ENCODE measurements around the gene ELANE.

The ELANE gene
- total RNA-seq, result 0.13 to 0.36 reads per million in 2 donors

DNA sequence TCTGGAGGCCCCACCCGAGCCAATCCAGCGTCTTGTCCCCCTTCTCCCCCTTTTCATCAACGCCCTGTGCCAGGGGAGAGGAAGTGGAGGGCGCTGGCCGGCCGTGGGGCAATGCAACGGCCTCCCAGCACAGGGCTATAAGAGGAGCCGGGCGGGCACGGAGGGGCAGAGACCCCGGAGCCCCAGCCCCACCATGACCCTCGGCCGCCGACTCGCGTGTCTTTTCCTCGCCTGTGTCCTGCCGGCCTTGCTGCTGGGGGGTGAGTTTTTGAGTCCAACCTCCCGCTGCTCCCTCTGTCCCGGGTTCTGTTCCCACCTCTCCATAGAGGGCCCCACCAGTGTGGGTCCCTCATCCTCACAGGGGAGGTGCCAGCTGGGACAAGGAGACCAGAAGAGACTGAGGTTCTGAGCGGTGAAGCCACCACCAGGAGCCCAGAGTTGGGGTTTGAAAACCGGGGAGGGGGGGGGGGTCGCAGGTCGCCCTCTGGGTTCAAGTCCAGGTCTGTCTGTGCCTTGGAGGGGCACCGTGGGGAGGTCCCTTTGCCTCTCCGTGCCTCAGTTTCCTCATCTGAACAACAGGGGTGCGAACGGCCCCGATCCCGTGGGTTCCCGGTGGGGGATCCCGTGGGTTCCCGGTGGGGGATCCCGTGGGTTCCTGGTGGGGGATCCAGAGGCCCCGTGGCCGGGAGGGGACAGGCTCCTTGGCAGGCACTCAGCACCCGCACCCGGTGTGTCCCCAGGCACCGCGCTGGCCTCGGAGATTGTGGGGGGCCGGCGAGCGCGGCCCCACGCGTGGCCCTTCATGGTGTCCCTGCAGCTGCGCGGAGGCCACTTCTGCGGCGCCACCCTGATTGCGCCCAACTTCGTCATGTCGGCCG, at the start of gene ELANE:
ELANE (plus strand) TSS at position 168 of the 878 bp plus-strand sequence; CDS start at position 194, 26 bp downstream.
- DNase-seq, result no peak

DNA sequence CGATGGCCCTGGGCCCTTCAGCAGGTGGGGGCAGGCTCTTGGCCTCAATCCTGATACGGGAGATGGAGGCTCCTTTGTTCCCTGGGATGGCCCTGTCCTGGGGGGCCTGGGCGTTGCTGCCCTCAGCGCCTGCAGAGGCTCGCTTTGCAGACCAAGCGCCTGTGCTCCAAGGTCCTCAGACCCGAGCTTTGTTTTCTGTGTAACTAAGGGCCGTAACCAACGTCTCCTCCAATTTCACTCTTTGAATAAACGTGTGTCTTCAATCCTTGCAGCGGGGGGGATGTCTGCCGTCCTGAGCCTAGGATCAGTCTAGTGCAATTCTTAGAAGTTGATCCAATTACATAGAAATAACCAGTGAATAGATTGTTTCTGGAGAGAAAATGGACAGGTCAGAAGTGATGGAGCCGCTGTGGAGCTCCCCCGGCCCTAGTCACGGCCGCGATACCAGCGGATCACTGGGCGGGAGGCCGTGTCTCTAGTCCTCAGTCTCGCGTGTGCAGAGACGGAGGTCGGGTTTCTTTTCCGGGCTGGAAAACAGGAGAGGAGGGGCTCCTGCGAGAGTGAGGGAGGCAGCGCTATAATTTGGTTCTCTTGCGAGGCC, 49.5 kb upstream of the ELANE start:
- DNase-seq, result no peak

DNA sequence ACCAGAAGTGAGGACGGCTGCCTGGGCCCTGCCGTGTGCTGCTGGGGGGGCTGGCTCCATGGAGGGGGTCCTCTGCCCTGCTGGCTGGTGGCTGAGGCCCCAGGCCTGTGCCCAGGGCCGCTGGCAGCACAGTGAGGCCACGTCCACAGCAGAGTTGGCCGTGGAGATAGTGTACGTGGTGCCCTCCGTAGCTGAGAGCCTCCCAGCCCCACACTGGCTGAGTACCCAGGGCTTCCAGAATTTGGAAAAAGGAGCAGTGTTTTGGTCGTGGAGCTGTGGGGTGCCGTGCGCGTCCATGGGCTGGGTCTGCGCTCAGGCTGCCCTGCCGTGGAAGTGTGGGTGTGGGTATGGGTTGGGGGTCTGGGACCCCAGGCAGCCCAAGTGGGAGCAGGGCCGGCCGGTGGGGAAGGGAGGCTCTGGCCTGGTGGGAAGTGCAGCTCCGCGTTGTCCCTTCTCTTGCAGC, 49.0 kb upstream of the ELANE start:
- no peak for DNase-seq

DNA sequence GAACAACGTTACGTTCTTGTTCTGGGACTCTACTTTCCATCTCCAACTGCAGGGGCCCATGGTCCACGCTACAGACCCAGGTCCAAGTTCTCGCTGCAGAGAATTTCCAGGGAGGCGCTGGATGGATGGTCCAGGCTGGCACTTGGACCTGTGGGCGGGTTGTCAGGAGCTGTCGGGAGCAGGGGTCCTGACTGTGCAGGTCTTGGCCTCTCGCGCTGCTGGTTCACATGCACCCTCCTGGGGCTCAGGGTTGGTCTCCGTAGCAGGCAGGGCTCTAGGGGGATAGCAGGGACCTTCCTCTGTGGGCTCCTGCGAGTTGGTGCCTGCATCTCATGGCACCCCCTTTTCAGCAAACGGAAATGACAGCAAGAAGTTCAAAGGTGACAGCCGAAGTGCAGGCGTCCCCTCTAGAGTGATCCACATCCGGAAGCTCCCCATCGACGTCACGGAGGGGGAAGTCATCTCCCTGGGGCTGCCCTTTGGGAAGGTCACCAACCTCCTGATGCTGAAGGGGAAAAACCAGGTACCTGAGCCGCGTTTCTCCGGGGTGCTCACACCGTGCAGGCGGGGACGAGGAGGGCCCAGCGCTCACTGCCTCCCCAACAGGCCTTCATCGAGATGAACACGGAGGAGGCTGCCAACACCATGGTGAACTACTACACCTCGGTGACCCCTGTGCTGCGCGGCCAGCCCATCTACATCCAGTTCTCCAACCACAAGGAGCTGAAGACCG, 48.3 kb upstream of the ELANE start:
- DNase-seq, result no peak

DNA sequence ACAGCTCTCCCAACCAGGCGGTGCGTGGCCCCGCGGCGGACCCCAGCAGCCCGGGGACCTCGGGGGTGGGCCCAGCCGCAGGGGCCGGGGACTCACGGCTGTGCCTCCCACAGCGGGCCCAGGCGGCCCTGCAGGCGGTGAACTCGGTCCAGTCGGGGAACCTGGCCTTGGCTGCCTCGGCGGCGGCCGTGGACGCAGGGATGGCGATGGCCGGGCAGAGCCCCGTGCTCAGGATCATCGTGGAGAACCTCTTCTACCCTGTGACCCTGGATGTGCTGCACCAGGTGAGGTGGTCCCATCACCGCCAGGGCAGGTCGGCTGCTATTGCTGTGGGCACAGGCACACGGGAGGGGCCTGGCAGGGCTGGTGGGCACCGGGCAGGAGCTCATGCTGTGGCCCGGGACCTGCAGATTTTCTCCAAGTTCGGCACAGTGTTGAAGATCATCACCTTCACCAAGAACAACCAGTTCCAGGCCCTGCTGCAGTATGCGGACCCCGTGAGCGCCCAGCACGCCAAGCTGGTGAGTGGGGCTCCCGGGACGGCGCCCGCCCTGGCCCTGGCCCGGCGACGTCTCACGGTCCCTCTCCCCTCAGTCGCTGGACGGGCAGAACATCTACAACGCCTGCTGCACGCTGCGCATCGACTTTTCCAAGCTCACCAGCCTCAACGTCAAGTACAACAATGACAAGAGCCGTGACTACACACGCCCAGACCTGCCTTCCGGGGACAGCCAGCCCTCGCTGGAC, 47.5 kb upstream of the ELANE start:
- no peak for DNase-seq

DNA sequence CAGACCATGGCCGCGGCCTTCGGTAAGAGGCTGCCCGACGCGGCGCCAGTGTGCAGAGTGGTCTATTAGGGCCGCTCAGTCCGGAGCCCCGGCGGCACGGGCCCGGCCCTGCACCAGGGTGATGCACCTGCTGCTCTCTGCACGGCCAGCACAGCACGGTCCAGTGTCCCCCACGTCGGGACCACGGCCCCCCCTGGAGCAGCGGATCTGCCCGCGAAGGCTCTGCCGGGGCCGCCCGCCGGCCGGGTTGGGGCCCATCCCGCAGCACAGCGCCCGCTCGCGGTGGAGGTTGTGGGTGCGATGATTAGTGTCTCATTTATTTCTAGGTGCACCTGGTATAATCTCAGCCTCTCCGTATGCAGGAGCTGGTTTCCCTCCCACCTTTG, 46.9 kb upstream of the ELANE start:
- no peak for DNase-seq

DNA sequence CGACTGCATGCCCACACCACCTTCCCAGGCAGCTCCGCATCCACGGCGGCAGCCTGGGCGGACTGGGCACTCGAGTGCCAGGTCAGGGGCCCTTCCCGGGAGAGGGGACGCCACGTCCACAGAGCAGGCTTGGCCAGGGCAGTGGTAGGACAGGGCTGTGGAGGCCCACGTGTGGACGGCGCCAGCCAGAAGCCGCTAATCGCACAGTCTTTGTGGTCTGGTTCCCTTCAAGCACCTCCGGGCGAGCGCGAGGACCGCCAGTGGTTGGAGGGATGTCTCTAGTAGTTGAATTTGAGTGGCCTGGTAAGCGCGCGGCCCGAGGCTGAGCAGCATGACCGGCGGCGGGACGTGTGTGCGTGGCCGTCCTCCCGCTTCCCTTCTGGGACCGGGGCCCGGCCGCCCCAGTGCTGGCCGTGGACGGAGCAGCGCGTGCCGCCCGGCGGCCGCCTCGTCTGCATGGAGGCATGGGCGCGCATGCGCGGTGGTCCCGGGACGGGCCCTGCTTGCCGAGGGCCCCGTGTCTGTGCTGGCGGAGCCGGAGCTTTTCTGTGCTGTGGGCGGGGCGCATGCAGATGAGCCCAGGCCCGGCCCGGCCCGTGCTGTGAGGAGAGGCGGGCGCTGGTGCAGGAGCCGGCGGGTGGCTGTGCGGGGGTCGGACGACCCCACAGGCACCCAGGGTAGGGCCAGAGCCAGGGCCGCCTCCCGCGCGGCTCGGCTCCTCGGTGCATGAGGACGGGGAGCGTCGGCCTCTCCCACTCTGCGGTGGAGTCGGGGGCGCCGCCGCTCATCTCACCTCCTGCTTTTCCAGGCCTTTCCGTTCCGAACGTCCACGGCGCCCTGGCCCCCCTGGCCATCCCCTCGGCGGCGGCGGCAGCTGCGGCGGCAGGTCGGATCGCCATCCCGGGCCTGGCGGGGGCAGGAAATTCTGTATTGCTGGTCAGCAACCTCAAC, 46.2 kb upstream of the ELANE start:
- DNase-seq, result no peak

DNA sequence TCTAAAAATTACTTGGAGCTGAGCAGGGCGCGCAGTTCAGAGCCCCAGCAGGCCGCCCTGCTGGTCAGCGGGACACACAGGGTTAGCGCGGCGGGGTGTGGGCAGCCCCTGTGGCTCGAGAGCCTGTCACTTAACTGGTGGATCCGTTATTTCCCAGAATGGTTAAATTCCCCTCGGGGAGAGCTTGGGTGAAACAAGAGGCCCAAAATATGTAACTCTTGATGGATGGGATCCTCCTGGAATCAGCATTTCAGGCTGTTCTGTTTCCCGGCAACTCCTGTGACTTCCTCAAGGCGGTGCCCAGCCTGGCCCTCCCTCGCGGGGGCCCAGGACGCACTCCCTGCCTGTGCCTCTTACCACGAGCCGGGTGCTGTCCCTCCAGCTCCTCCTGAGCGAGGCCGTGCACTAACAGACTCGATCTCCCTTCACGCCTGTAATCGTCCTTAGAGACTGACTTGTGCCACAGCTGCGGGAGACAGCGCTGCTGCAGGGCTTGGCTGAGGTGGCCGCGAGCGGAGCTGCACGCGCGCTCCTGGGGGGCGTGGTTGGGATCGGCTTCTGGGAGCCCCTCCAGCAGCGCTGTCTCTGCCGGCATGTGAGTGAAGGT, 45.2 kb upstream of the ELANE start:
- DNase-seq, result no peak

DNA sequence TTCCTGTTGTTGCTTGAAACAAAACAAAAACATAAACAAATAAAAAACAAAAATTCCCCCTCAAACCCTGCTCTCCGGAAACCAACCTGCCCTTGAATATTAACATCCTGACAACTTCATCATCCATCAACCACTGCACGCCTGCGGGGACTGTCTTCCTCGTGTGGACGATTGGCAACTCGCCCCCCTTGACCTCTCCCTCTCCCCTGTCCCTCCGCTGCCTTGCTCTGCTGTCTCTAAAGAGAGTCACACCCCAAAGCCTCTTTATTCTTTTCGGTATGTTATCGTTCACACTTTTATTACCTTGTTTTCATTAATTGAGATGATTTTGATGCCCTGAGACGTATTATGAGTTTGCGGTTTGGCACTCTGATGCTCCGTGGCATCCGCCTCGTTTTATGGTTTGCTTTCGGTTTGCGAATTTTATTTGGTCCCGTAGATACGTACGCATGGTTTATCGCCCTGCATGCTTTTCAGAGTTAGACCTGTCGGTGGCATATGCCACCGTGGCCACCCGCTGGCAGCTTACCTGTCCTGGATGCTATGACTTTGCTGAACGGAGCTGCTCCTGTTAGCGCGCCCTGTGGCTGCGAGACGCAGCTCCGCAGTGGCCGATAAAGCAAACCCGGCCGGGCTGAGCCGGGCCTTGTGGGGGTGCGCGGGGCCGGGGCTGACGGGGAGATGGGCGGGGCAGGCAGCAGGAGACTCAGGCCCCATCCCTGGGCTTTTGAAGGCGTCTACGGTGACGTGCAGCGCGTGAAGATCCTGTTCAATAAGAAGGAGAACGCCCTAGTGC, 44.3 kb upstream of the ELANE start:
- no peak for DNase-seq

DNA sequence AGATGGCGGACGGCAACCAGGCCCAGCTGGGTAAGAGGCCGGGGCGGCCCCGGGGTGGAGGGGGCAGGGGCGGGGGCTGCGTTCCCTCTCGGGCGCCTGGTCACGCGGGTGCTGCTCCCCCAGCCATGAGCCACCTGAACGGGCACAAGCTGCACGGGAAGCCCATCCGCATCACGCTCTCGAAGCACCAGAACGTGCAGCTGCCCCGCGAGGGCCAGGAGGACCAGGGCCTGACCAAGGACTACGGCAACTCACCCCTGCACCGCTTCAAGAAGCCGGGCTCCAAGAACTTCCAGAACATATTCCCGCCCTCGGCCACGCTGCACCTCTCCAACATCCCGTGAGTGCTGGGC, 43.7 kb upstream of the ELANE start:
- DNase-seq, result no peak

DNA sequence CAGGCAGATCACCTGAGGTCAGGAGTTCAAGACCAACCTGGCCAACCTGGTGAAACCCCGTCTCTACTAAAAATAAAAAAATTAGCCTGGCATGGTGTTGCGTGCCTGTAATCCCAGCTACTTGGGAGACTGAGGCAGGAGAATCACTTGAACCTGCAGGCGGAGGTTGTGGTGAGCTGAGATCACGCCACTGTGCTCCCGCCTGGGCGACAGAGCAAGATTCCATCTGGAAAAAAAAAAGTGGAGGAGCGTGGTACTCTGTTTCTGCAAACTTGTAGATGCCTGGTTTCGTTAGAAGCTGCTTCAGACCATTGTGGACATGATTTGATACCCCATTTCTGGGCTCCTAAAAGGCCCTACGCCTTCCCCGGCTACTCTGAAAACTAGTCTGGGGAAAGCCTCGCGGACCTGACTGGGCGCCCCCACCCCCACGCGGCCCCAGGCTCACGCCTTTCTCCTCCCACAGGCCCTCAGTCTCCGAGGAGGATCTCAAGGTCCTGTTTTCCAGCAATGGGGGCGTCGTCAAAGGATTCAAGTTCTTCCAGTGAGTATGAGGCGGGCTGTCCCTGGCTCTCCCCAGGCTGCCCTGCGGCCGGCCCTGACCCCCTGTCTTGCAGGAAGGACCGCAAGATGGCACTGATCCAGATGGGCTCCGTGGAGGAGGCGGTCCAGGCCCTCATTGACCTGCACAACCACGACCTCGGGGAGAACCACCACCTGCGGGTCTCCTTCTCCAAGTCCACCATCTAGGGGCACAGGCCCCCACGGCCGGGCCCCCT, 41.8 kb upstream of the ELANE start:
- no peak for DNase-seq

DNA sequence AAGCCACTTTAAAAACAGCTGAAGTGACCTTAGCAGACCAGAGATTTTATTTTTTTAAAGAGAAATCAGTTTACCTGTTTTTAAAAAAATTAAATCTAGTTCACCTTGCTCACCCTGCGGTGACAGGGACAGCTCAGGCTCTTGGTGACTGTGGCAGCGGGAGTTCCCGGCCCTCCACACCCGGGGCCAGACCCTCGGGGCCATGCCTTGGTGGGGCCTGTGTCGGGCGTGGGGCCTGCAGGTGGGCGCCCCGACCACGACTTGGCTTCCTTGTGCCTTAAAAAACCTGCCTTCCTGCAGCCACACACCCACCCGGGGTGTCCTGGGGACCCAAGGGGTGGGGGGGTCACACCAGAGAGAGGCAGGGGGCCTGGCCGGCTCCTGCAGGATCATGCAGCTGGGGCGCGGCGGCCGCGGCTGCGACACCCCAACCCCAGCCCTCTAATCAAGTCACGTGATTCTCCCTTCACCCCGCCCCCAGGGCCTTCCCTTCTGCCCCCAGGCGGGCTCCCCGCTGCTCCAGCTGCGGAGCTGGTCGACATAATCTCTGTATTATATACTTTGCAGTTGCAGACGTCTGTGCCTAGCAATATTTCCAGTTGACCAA, 41.1 kb upstream of the ELANE start:
- no peak for DNase-seq

DNA sequence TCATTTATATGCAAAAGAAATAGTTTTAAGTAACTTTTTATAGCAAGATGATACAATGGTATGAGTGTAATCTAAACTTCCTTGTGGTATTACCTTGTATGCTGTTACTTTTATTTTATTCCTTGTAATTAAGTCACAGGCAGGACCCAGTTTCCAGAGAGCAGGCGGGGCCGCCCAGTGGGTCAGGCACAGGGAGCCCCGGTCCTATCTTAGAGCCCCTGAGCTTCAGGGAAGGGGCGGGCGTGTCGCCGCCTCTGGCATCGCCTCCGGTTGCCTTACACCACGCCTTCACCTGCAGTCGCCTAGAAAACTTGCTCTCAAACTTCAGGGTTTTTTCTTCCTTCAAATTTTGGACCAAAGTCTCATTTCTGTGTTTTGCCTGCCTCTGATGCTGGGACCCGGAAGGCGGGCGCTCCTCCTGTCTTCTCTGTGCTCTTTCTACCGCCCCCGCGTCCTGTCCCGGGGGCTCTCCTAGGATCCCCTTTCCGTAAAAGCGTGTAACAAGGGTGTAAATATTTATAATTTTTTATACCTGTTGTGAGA, 40.5 kb upstream of the ELANE start:
- DNase-seq, result no peak

DNA sequence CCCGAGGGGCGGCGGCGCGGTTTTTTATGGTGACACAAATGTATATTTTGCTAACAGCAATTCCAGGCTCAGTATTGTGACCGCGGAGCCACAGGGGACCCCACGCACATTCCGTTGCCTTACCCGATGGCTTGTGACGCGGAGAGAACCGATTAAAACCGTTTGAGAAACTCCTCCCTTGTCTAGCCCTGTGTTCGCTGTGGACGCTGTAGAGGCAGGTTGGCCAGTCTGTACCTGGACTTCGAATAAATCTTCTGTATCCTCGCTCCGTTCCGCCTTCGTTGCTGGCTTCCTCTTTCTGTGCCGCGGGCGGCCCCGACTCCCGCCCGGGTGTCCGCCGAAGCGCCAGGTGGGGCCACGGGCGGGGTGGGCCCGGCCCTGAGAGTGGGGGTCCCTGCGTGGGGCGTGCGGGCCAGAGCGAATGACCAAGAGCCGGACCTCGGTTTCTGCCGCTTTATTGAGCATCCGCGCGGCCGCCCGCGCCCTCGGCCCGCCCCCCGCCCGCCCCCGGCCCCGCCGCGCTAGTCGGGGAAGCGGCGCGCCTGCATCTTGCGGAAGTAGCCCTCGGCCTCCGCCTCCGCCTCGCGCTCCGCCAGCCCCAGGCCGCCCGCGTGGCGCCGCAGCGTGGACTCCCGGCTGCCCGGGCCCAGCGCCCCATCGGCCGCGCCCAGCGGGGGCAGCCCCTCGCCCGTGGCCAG, 39.9 kb upstream of the ELANE start:
- no peak for DNase-seq

DNA sequence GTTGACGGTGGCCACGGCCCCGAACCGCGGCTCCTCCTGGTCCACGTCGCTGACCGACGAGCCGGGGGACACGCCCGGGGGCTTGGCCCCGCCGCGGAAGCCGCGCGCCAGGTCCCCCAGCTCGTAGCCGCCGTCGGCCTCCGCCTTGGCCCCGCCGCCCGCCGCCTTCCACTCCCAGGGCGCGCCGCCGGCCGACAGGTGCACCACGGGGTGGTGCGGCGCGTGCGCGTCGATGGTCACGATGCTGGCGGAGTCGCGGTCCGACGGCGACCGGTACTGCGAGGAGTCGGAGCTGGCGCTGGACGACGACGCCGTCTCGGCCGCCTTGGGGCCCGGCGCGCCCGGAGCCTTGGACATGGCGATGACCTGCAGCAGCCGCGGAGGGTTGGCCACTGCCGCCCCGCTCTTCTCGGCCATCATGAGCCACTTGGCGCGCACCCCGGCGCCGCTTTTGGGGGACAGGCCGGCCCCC, 39.3 kb upstream of the ELANE start:
- no peak for DNase-seq

DNA sequence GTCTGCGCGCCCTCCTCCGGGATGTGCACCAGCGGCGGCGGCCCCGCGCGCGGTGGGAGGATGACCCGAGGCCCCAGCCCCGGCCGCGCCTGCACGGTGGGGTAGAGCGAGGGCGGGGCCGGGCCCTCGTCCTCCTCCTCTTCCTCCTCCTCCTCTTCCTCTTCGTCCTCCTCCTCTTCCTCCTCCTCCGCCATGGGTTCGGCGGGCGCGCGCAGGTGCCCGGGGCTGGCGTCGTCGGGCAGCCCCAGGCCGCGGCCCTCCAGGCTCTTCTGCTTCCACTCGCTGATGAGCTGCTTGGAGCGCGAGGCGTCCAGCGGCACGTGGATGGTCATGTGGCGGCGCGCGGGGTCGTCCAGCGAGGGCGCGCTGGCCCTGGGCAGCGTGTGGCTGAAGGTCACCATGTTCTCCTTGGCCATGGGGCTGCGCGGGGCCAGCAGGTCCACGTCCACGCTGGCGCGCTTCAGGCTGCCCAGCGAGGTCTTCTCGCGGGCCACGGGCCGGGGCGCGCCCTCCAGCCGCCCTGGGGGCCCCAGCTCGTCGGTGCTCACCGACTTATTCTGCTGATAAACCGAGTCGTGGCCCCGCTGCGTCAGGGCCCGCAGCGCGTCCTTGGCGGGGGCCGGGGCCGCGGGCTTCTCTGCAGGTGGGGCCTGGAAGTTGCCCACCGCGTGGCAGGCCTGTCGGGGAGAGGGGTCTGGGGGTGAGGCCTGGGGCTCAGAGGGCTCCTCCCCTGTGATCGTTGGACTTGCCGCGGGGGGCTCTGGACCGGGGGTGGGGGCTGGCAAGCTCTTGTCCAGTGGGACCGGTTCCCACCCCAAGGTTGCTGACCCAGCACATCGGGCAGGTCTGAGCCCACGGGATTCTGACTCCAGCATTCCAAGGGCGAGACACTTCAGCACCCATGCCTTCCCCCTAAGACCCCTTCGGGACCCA, 38.6 kb upstream of the ELANE start:
- DNase-seq, result no peak
